Measurements from ENCODE around the gene BICDL1.

The BICDL1 gene

GRCh38 chr12:120117961-120118320 is 128.9 kb downstream of the BICDL1 start:
- H3K18ac ChIP-seq (ENCODE audit: low read length), result no peak overlapping the region
- no peak overlapping the region for H4K12ac ChIP-seq (ENCODE audit: low read depth, low read length)
- H2BK12ac ChIP-seq (ENCODE audit: low read length), result no peak overlapping the region

GRCh38 chr12:120118321-120119061 is 129.5 kb downstream of the BICDL1 start:
- H2AK5ac ChIP-seq (ENCODE audit: low read length), result peak overlapping the region; percentile 2
- no peaks in the 10 kb centered on the region for H3K9me3 ChIP-seq (ENCODE audit: insufficient read depth, low read depth, low read length)
- H3K4ac ChIP-seq (ENCODE audit: low read depth, low read length), result no peak overlapping the region
- no peak overlapping the region for H2BK120ac ChIP-seq (ENCODE audit: insufficient read depth, low read length, poor library complexity)
- H2BK5ac ChIP-seq (ENCODE audit: low read depth, low read length, poor library complexity), result no peak overlapping the region
- no peak overlapping the region for H4K8ac ChIP-seq (ENCODE audit: low read depth, low read length)
- H4K91ac ChIP-seq (ENCODE audit: low read depth, low read length), result no peak overlapping the region
- peaks cover 13 to 18% of the 10 kb centered on the region in 2 experiments for H3K4me1 ChIP-seq (ENCODE audit: control insufficient read depth in 1 of 2, insufficient read depth in 2 of 2, low read length in 2 of 2)
- H3K4me2 ChIP-seq (ENCODE audit: low read length), result peak overlapping the region; percentile 58
- no peak overlapping the region for H2AFZ ChIP-seq (ENCODE audit: insufficient read depth, low read length, poor library complexity)
- H3K79me1 ChIP-seq (ENCODE audit: low read length), result peaks cover 9% of the 10 kb centered on the region
- peaks cover 24% of the 10 kb centered on the region for H3K79me2 ChIP-seq (ENCODE audit: control insufficient read depth, insufficient read depth, low read length, poor library complexity)
- H2BK12ac ChIP-seq (ENCODE audit: low read length), result no peak overlapping the region
- H3K27me3 ChIP-seq (ENCODE audit: insufficient read depth, low read length), result no peaks in the 10 kb centered on the region
- peak overlapping the region; percentile 2 for H3K27ac ChIP-seq (ENCODE audit: low read depth, low read length)
- WGBS (ENCODE audit: extremely low coverage, insufficient coverage, insufficient read length), result no CpG with 5 or more reads among the region's 11 CpGs
- H3K9ac ChIP-seq (ENCODE audit: low read length), result peak overlapping the region; percentile 8
- peak overlapping the region; percentile 5 for H3K18ac ChIP-seq (ENCODE audit: low read length)
- H3K23ac ChIP-seq (ENCODE audit: low read length), result peak overlapping the region; percentile 7
- no peak overlapping the region for H3K14ac ChIP-seq (ENCODE audit: low read length)
- H3K36me3 ChIP-seq (ENCODE audit: control insufficient read depth in 1 of 2, insufficient read depth in 2 of 2, low read length in 2 of 2), result peaks cover 10% of the 10 kb centered on the region in 2 experiments
- no peak overlapping the region for H4K12ac ChIP-seq (ENCODE audit: low read depth, low read length)
- peak in 1 of 2 donors; percentile 9 for DNase-seq
- H3K4me3 ChIP-seq (ENCODE audit: low read depth, low read length), result no peak overlapping the region

More at GRCh38 chr12:120117961-120118320, 128.9 kb downstream of the BICDL1 start:
- Histone ChIP-seq H3K4me2 (ENCODE audit: low read length) (peak overlapping the region; percentile 97), H3K14ac (ENCODE audit: low read length) (no peak overlapping the region), H3K36me3 (ENCODE audit: control insufficient read depth in 1 of 2, insufficient read depth in 2 of 2, low read length in 2 of 2) (peaks cover 12% of the 10 kb centered on the region in 2 experiments), H3K9ac (ENCODE audit: low read length) (no peak overlapping the region), H3K4me1 (ENCODE audit: control insufficient read depth in 1 of 2, insufficient read depth in 2 of 2, low read length in 2 of 2) (peaks cover 8 to 13% of the 10 kb centered on the region in 2 experiments), H4K91ac (ENCODE audit: low read depth, low read length) (no peak overlapping the region), H4K8ac (ENCODE audit: low read depth, low read length) (no peak overlapping the region), H2BK5ac (ENCODE audit: low read depth, low read length, poor library complexity) (no peak overlapping the region), H2AK5ac (ENCODE audit: low read length) (no peak overlapping the region), H2BK120ac (ENCODE audit: insufficient read depth, low read length, poor library complexity) (no peak overlapping the region), H2AFZ (ENCODE audit: insufficient read depth, low read length, poor library complexity) (no peak overlapping the region), H3K79me1 (ENCODE audit: low read length) (peaks cover 9% of the 10 kb centered on the region), H3K27me3 (ENCODE audit: insufficient read depth, low read length) (no peaks in the 10 kb centered on the region), H3K27ac (ENCODE audit: low read depth, low read length) (peak overlapping the region; percentile 2), H3K23ac (ENCODE audit: low read length) (no peak overlapping the region), H3K9me3 (ENCODE audit: insufficient read depth, low read depth, low read length) (no peaks in the 10 kb centered on the region), H3K4me3 (ENCODE audit: low read depth, low read length) (no peak overlapping the region), H3K79me2 (ENCODE audit: control insufficient read depth, insufficient read depth, low read length, poor library complexity) (peaks cover 27% of the 10 kb centered on the region), H3K4ac (ENCODE audit: low read depth, low read length) (no peak overlapping the region)
- no CpG with 5 or more reads among the region's 7 CpGs for WGBS (ENCODE audit: extremely low coverage, insufficient coverage, insufficient read length)
- peak in 1 of 2 donors; percentile 27 for DNase-seq

GRCh38 chr12:120119271-120119973 is 130.4 kb downstream of the BICDL1 start:
- H3K4ac ChIP-seq (ENCODE audit: low read depth, low read length), result no peak overlapping the region
- H3K4me2 ChIP-seq (ENCODE audit: low read length), result no peak overlapping the region
- H3K23ac ChIP-seq (ENCODE audit: low read length), result no peak overlapping the region
- H2AFZ ChIP-seq (ENCODE audit: insufficient read depth, low read length, poor library complexity), result no peak overlapping the region
- no peaks in the 10 kb centered on the region for H3K9me3 ChIP-seq (ENCODE audit: insufficient read depth, low read depth, low read length)
- no peak overlapping the region for H3K4me3 ChIP-seq (ENCODE audit: low read depth, low read length)
- H3K79me2 ChIP-seq (ENCODE audit: control insufficient read depth, insufficient read depth, low read length, poor library complexity), result peaks cover 19% of the 10 kb centered on the region
- H2BK5ac ChIP-seq (ENCODE audit: low read depth, low read length, poor library complexity), result no peak overlapping the region
- H4K91ac ChIP-seq (ENCODE audit: low read depth, low read length), result no peak overlapping the region
- DNase-seq, result peak; percentile 35 to 66
- H3K79me1 ChIP-seq (ENCODE audit: low read length), result peaks cover 9% of the 10 kb centered on the region
- H2BK120ac ChIP-seq (ENCODE audit: insufficient read depth, low read length, poor library complexity), result no peak overlapping the region
- no peak overlapping the region for H3K27ac ChIP-seq (ENCODE audit: low read depth, low read length)
- H2BK12ac ChIP-seq (ENCODE audit: low read length), result no peak overlapping the region
- H3K9ac ChIP-seq (ENCODE audit: low read length), result no peak overlapping the region
- H3K18ac ChIP-seq (ENCODE audit: low read length), result no peak overlapping the region
- no peaks in the 10 kb centered on the region for H3K27me3 ChIP-seq (ENCODE audit: insufficient read depth, low read length)
- no CpG with 5 or more reads among the region's 9 CpGs for WGBS (ENCODE audit: extremely low coverage, insufficient coverage, insufficient read length)
- peaks cover 13 to 19% of the 10 kb centered on the region in 2 experiments for H3K4me1 ChIP-seq (ENCODE audit: control insufficient read depth in 1 of 2, insufficient read depth in 2 of 2, low read length in 2 of 2)
- H3K14ac ChIP-seq (ENCODE audit: low read length), result no peak overlapping the region
- no peak overlapping the region for H4K8ac ChIP-seq (ENCODE audit: low read depth, low read length)
- H2AK5ac ChIP-seq (ENCODE audit: low read length), result no peak overlapping the region
- no peak overlapping the region for H4K12ac ChIP-seq (ENCODE audit: low read depth, low read length)
- peaks cover 3 to 4% of the 10 kb centered on the region in 2 experiments for H3K36me3 ChIP-seq (ENCODE audit: control insufficient read depth in 1 of 2, insufficient read depth in 2 of 2, low read length in 2 of 2)

DNA sequence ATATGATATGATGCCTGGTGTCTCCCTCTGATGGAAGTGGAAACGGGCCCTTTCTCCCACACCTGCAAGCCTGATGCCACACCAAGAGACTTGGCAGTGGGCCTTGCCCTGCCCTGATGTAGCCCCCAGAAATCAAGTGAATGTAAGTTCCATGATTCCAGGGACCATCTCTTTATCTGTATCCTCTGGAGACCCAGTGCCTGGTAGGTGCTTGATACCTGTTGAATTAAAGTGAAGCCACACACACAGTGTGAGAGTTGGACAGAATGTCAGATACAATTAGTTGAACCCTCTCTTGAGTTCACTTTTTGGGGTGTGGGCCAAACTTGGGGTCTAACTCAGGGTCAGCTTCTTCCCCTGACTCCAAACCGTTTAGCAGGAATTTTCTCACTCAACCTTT is 132.3 kb downstream of the BICDL1 start:
- Histone ChIP-seq H3K27me3 (ENCODE audit: insufficient read depth, low read length) (no peaks in the 10 kb centered on the region), H4K12ac (ENCODE audit: low read depth, low read length) (no peak overlapping the region), H3K4me1 (ENCODE audit: control insufficient read depth in 1 of 2, insufficient read depth in 2 of 2, low read length in 2 of 2) (peaks cover 9 to 10% of the 10 kb centered on the region in 2 experiments), H3K23ac (ENCODE audit: low read length) (no peak overlapping the region), H2BK12ac (ENCODE audit: low read length) (no peak overlapping the region), H3K4me3 (ENCODE audit: low read depth, low read length) (no peak overlapping the region), H3K9me3 (ENCODE audit: insufficient read depth, low read depth, low read length) (no peaks in the 10 kb centered on the region), H2BK120ac (ENCODE audit: insufficient read depth, low read length, poor library complexity) (no peak overlapping the region), H3K4ac (ENCODE audit: low read depth, low read length) (no peak overlapping the region), H3K18ac (ENCODE audit: low read length) (no peak overlapping the region), H3K4me2 (ENCODE audit: low read length) (no peak overlapping the region), H3K36me3 (ENCODE audit: control insufficient read depth in 1 of 2, insufficient read depth in 2 of 2, low read length in 2 of 2) (peaks cover 3 to 4% of the 10 kb centered on the region in 2 experiments), H3K79me2 (ENCODE audit: control insufficient read depth, insufficient read depth, low read length, poor library complexity) (peaks cover 6% of the 10 kb centered on the region), H3K14ac (ENCODE audit: low read length) (no peak overlapping the region), H2AK5ac (ENCODE audit: low read length) (no peak overlapping the region), H4K8ac (ENCODE audit: low read depth, low read length) (no peak overlapping the region), H4K91ac (ENCODE audit: low read depth, low read length) (no peak overlapping the region), H2BK5ac (ENCODE audit: low read depth, low read length, poor library complexity) (no peak overlapping the region), H3K27ac (ENCODE audit: low read depth, low read length) (no peak overlapping the region), H2AFZ (ENCODE audit: insufficient read depth, low read length, poor library complexity) (no peak overlapping the region), H3K9ac (ENCODE audit: low read length) (no peak overlapping the region), H3K79me1 (ENCODE audit: low read length) (peaks cover 7% of the 10 kb centered on the region)
- DNase-seq, result no peak
- WGBS (ENCODE audit: extremely low coverage, insufficient coverage, insufficient read length), result no CpG with 5 or more reads among the region's 2 CpGs

Data from trophoblast cell (in vitro differentiated cells and primary cell).